HG02885 (cell line): Measurements from ENCODE around the gene THRB.
A peak's percentile ranks its signal among the peaks of the same experiment; 100 is the strongest.

ENCODE experiments used
- ATAC-seq: cut with Tn5 transposase; IDR thresholded peaks from one replicate; pipeline ENCODE4 v1.9.1; 2021; ENCODE audit warnings: mild to moderate bottlenecking; ENCODE audit not compliant: unreplicated experiment, poor library complexity

The THRB gene

DNA sequence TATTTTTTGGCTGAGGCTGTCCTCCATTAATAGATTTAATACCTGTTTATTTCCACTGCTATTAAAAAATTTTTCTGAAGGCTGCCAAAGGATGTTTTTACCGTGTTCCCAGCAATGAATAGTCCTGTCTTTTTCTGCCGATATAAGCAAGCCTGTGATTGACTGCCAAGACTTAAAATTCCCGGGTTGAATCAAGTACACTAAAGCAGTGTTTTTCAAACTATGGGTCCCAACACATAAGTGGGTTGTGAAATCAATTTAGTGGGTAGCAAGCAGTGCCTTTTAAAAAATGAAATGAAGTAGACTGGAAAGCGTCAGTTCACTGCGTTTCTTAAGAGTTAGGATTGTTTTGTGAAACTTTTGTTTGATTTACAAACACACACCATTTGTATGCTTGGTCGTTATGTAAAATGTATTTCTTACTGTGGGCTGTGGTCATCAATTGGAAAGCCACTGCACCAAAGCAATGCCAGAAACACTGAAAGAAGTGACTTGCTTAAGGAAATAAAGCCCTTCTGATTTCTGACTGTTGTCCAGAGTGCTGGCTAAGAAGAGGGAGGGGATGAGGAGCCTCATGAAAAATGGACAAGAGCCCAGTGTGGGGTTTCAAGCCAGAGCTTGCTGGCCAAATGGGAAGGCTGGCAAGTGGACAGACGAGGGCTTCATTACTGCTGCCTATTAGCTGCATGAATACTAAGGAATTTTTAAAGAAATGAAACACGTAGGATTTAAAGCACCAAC lies 206.0 kb downstream of the THRB start:
- ATAC-seq, result no peak

DNA sequence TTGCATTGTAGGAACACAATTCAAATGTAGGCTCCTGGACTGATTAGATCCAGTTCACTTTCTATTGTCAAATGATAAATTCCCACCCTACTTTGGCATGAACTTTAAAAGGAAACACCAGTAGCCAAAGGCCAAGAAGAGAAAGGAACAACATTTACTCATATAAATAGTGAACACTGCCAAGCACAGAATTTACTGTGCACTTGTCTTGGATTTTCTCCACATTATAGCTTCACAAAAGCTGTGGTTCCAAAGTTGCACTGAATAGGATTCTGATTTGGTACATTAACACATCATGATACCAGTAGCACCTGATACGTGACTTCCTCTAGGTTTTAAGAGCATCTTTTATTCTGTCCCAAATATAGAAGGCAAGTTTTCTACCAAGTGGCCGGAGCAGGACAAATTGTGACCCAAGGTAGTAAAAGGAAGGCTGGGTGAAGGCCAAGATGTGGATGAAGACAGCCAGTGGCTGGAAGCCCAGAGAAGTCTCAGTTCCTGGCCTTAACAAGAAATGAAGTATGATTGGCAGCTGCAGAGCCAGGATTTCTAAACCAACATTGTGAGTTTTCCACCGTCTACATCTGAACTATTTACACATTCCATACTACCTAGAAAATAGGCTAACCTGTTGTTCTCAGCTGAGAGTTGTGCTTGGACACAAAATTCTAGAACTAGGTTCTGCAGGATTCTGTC lies 206.7 kb downstream of the THRB start:
- no peak for ATAC-seq

DNA sequence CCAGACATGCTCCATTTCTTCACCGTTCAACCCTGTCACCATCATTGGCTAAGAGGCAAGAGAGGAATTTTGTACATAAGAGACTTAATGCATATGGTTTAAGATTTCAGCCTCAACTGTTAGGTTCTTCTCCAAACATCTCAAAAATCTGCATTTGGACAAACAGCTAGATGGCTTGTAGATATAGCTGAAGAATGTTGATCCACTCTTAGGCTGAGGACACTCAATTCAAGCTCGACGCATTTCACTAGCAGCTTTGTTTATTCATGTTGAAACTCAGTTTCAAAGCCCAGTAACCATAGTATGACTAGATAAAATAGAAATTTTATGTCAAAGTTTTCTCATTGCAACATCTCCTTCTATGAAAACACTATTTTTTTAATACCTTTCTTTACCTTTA lies 208.2 kb downstream of the THRB start:
- ATAC-seq, result no peak

DNA sequence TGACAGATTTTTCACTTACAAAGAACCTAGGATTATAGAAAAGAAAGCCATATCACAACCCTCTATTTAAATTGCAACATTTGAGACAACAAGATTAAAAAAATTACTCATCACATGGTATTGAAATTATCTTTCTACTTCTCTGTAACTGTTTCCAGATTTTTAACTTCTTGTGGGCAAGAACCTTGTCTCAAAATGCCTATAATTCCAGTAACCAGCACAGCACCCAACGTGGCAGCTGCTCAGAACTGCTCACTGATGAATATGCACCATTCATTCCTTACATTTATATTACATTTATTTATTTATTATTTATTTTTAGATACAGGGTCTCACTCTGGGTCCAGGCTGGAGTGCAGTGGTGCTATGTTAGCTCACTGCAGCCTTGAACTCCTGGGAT lies 216.1 kb downstream of the THRB start:
- no peak for ATAC-seq

DNA sequence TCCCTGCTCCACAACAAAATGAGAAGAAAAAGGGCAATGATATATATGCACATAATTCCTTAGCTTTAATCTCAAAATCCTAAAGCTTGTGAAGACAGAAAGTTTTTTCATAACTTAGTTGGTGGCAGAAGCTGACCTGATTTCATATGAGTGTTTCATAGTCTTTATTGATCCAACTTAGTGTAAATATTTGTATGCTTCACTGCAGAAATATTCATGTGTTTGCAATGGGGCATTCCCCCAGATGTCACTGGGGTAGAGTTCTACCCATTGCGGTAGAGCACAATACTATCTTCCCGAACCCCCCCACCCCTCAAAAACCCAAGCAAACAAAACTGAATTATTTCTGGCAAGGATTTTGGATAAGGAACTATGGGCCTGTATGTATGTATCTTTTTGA lies 221.2 kb downstream of the THRB start:
- ATAC-seq, result no peak

DNA sequence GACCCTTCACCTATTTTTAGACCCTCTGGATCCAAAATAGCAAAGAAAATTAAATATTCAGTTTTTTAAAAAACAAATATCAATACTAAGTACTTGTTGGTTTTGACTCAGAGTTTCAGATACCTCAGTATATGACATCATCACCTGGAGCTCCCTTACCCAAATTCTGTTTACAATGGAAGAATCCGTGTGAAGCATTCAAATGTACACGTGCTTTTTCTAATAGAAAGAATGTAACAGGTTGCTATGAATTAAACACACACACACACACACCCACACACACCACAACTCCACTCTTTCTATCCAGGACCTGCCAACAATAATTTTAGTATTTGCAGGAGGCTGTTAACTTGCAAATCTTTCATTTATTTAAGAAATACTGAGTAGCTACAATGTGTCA lies 221.8 kb downstream of the THRB start:
- no peak for ATAC-seq

DNA sequence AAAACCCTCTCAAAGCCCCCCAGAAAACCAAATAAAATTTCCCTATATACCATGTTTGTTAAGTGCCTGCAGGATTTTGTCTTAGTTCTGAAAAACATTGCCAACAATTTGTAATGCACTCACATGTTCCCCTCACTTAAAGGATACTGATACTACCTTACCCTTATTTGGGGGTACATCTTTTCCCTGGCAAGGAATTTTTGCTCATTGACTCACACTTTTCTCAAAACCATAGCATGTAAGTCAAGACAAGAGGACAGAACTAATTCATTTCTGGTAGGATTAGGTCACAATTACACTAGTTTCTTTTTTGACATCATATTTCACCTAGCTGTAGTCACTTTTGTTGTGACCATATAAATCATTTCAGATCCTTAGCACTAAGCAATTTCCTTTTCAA lies 222.2 kb downstream of the THRB start:
- no peak for ATAC-seq

DNA sequence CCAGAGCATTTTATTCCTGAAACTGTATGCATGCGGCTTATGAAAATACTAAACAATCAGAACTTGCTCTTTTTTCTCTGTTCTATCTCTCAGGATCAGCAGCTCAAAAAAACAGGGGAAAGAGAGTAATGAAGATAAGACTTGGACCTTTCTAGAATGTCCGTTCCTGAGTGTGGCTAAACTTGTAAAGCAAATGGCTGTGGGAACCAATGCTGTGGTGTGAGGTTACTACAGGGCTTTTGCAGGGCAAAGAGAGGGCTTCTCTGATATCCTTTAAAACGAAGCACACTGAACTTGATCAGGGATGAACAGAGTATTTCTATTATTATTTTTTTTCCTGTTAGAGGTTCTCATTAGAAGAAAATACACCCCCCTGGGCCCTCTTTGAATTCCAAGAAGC lies 223.4 kb downstream of the THRB start:
- no peak for ATAC-seq

DNA sequence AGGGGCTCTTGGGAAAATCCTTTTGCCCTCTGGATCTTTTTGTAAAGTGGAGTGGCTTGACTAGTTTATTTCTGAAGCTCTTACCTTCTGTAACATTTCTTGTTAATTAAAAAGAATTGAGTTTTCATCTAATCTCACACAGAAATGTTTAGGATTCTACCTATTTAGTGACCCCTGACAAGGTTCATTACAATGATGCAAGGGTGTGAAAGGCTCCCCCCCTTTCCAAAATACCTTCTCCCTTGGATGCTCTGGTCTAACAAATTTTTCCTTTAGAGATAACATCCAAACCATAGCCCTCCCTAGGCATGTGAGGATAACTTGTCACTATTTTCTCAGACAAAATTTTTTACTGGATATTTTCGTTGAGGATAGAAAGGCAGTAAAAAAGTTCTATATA lies 223.9 kb downstream of the THRB start:
- ATAC-seq, result no peak

DNA sequence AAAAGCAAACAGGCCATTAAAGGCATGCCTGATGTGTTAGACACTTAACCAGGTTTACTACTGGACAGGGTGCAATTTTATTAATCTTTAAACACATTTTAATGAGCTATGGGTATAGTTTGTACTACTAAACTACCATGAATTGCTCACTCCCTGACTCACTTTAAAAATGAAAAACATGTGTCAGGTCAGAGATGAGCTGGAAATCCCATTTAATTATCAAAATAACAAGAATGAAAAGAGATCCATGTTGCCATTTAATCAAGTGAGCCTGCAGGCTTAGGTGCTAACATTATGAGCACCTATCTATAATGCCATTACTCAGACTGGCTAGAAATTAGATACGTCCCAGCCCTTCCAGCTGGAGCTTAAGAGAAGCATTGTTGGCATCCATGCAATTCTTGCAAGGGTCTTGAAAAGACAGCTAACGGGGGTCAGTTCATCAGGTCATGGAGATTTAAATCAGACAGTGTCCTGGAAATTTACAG lies 224.4 kb downstream of the THRB start:
- ATAC-seq, result no peak

DNA sequence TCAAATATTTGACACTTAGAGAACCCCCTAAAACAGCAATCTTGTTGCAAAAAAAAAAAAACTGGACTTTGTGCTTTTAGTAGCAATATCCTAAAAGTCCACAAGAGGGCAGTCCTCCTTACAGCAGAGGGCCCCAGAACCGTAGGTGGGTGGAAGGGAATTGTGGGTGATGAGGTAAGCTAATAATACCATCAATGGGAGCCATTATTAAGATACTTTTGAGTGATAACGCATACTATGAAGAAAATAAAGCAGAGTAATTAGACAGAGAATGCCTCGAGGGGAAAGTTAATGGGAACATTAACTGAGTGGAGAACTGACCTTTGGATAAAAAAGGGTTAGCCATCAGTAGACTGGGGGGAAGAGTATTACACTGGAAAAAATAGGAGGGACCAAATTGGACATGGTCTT lies 229.9 kb downstream of the THRB start:
- ATAC-seq, result peak; percentile 90

DNA sequence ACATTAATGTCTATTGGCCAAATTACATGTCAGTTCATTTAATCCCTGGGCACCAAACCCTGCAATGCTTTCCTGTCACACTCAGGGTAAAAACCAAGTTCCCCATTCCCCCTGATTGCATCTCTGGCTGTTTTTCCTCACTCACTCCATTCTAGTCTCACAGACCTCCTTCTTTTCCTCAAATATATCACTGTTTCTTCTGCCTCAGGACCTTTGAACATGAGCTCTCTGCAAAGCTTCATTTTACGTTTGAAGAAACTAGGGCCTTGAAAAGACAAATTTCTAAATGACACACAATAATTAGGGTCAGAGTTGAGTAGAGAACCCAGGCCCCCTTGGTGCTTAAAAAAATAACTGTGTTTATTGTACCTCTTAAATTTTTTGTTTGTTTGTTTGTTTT lies 230.6 kb downstream of the THRB start:
- ATAC-seq, result no peak

DNA sequence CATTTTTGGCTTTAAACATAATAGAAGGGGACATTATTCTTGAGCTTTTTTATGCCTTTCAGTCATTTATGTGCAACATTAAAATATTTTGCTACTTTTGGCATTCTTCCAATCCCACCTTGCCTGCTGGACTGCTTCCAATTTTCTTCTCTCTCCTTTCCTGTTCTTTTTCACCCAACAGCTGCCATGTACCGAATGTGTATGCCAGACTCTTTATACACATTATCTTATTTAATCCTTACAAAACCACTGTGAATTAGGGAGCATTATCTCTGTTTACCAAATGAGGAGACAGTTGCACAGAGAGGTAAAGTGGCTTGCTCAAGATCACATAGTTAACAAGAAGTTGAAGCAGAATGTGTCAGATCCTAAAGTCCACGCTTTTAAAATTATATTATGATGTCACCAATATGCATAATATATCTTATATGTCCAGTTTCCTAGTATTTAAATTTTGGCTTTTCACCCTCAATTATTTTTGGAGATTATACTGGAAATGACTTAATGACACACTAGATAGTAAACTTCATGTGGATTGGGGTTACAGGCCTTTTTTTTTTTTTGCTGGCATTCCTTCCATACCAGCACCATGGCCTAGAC lies 231.5 kb downstream of the THRB start:
- ATAC-seq, result no peak

DNA sequence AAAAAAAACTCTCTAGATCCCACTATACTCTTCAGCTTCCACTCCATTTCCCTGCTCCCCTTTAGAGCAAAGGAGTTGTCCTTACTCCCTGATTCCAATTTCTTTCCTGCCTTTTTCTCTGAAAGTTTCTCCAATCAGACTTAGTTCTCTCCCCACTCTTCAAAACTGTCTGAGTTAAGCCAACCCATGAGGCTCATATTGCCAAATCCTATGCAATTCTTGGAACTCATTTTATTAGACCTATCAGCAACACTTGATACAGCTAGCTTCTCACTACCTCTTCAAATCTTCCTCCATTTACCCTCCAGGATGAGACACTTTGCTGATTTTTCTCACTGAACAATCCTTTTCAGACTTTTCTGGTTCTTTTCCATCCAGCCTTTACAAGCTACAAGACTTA lies 233.1 kb downstream of the THRB start:
- no peak for ATAC-seq

DNA sequence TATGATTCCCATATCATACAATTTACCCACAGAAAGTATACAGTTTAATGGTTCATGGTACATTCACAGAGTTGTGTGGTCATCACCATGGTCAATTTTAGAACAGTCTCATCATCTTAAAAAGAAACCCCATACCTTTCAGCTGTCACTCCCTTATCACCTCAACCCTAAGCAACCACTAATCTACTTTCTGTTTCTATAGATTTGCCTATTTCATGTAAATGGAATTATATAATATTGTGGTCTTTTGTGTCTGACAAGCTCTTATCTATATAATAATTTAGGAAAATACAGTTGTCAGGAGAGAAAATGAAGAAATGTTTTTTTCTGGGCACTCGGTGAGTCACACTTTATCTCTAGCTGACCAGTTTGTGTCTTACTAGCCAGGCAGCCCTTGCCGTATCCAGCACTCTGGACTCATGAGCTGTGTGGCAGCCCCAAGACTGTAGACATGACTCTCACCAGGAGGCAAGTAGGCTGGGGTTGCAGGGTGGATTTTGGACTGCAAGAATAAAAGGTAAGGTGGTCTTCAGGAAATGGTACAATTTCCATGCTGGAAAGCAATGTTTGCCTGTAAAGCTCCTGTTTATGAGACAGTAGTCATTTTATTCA lies 234.6 kb downstream of the THRB start:
- ATAC-seq, result no peak

DNA sequence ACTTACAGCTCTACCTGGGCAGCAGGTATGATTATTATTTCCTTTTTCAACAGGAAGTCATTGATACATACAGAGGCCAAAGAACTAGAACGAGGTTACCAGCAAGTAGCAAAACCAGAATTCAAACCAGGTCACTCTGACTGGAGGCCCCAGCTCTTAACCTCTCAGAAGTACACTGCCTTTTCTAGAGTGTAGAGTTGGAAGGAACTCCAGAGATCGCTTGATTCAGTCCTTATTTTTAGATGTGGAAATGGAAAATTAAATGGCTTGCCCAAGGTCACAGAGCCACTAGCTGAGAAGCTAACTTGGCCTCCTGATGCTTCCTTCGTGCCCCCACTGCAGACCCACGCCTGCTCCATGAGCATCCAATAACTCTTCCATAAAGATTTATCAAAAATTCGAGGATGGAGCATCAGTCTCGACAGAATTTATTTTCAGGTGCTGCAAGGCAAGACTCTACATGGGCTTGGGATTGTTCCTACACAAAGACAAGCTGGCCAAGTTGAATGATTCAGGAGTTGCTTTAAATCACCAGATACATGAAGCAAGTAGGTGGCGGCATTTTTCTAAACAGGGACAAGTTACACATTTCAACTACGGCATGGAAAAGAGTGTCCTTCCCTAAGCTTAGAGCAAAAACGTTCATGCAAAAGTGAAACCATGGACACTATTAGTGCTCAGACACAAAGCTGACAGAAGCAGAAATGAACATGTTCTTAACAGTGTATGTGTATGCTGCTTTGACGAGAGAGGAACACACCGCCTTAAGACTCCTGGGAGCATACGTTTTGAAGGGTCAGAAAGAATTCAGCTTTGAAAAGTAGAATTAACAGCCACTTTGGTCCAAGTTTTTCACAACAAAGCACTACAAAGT lies 235.7 kb downstream of the THRB start:
- no peak for ATAC-seq

DNA sequence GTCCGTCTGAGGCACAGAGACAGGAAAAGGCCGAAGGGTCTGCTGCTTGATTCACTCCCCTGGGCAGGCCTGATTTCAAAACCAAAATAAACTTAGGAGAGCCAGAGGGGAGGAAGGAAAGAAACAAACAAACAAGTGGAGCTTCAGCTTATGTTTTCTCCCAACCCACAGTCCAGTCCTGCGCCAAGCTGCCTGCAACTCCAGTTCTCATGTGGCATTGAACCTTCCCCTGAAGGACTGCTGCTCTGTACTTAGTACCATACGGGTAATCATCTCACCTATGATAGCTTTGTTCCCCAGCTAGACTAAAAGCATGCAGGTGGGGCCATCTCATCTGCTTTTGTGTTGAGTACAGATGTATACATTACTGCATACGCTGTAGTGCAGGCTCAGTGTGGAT lies 236.4 kb downstream of the THRB start:
- no peak for ATAC-seq

DNA sequence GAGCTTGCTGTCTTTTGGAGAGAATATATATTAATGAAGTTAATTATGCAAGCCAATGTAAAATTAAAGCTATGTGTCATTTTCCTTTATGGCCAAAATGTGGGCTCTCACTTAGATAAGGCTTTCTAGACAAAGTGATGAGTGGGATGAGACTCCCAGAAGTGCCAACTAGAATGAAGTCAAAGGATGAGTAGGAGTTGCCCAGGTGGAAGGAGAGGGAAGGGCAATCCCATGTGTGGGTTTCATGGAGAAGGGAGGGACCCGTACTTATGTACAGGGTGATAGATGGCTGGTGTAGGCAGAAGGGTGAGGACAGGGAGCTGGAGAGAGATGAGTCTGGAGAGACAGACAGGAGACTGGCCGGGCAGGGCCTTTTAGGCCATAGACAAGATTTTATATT lies 239.2 kb downstream of the THRB start:
- no peak for ATAC-seq

DNA sequence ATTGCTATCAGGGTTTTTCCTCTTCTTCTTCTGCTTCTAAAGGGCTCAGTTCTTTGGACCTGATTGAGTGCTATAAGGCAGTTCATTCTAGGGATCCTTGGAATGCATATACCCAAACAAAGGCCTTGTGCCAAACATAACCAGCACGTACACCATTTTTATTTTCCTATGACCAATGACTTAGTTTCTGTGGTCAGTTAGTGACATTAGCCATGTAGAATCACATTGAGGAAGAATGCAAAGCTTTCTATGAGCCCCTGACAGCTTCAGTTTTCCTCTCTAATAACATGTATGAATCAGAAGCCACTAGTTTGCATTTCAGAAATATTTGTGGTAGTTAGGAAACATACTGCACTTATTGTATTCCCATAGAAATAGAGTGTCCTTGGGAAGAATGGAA lies 240.0 kb downstream of the THRB start:
- no peak for ATAC-seq

DNA sequence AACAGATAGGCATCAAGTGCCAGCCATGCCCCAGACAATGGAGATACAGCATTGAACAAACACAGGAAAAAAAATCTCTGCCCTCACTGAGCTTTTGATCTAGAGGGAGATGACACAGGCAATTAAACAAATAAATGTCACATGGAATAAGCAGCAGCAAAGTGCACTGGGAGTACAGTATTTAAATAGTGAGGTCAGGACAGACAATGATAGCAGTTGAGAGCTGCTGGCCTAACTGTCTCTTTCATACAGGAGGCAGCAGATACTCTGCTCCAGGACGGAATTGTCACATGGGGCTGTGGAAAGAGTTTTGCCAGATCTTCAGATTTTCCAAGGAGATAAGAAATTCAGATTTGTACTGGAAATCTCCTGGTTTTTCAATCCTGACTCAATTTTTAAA lies 241.3 kb downstream of the THRB start:
- no peak for ATAC-seq
